Measurements from ENCODE around the gene LIPT2.

GRCh38 chr11:74485868-74486267 lies 7.7 kb downstream of the LIPT2 start:
- TF ChIP-seq CTCF (IDR thresholded peaks at IDR 0.05; ENCODE audit: low read depth, low read length) (no peak), MYC (IDR thresholded peaks at IDR 0.05; ENCODE audit: low read depth, low read length) (no peak)
- TF ChIP-seq, protein P1, sequence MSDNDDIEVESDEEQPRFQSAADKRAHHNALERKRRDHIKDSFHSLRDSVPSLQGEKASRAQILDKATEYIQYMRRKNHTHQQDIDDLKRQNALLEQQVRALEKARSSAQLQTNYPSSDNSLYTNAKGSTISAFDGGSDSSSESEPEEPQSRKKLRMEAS (IDR thresholded peaks at IDR 0.05; ENCODE audit: low read depth, low read length), result peak; percentile 31; the same call in 1 of the 2 replicates

All from NB4 (cell line).